Epidermal melanocyte (primary cell): ENCODE measurements around the gene DLG1.
"Not testable (repeated sequence)": the region's sequence is repeated elsewhere in the genome, so short reads cannot be mapped to it uniquely, and the experiment has no call there.

Source experiments
- DNase-seq: peaks from one replicate; pipeline ENCODE4 v3.0.0; 2011; ENCODE audit warnings: low spot score; ENCODE audit not compliant: insufficient read length

DLG1 gene

DNA sequence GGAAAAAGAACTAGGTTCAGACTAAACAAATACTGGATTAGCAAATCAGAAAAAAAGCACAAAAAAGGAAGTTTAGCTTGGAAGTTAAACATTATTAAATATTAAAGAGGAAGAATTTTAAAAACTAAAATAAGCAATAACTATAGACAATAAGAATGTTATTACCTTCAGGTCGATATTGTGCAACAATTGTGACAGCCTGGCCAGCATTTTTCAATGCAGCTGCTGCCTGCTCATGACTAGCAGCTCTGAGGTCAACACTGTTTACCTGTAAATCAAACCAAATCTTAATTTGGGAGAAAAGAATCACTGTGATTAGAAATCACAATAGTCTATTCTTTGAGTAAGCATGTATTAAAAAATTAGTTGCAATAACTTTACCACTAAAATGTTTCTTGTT, 193.7 kb downstream of the DLG1 start:
- no peak for DNase-seq

DNA sequence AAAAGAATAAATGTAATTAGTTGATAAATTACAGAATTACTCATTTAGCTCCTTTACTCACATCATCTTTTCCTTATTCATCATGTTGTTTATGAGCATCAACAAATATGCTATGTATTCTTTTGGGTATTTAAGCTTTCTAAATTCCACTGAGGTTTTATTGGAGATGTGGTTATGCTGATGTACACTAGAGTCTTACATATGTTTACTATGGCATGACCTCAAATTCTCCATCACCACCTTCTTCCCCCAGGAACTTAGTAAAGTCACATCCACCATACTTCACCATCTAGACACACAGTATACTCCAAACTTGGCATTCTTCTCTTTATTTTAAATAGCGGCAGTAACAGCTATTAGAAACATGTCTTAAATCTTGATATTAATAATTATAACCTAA, 194.6 kb downstream of the DLG1 start:
- no peak for DNase-seq

DNA sequence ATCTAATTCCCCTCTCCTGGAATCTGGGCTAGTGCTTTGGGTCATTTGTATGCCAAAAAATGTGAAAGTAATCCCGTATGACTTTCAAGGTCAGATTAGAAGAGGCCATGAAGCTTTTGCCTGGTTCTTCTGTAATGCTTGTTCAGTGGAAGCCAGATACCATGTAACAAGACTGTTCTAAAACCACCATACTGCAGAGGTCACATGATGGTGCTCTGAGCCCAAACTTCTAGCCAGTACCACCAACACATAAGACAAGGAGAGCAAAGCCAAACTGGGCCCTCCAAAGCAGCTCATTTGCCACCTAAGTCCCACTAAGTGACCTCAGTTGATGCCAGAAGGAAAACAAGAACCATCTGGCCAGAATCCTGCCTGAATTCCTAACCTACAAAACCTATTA, 204.5 kb downstream of the DLG1 start:
- DNase-seq: no peak

DNA sequence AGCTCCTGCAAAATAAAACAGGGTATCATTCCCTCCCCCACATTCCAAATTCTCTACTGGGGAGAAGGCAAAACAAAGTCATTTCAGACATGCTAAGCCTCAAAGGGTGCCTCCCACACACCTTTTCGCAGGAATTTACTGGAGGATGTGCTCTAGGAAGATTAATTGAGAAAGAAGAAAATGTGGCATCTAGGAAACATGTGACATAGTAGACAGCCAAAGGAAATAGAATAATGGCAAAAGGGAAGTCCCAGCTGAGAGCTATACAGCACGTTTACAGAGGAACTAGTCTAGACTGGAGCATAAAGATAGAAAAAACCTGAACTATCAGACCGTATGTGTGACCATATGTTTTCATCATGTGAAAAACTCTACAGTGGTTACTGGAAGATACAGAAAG, 210.0 kb downstream of the DLG1 start:
- no peak for DNase-seq

DNA sequence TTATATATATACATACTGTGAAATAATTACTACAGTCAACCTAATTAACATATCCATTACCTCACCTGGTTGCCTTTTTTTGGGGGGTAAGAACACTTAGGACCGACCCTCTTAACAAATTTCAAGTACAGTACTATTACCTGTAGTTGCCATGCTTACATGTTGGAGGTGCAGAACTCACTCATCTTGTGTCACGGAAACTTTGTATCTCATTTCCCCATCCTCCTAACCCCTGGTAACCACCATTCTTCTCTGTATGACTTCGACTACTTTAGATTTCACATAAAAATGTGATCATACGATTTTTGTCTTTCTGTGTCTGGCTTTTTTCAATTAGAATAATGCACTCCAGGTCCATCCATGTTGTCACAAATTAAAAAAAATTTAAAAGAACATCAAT, 213.3 kb downstream of the DLG1 start:
- DNase-seq: no peak

DNA sequence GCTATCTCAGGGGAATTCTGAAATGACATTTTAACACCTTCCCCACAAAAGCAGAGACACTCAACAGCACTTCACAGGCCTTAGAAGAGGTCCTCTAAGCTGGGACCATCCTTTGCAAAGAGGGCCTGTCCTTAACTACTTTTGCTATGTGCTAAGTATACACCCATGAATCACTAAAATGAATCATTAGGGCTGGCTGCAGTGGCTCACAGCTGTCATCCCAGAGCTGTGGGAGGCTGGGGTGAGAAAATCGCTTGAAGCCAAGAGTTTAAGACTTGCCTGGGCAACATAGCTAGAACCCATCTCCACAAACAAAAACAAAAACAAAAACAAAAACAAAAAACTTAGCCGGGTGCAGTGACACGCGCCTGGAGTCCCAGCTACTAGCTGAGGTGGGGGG, 214.9 kb downstream of the DLG1 start:
- DNase-seq: no peak

DNA sequence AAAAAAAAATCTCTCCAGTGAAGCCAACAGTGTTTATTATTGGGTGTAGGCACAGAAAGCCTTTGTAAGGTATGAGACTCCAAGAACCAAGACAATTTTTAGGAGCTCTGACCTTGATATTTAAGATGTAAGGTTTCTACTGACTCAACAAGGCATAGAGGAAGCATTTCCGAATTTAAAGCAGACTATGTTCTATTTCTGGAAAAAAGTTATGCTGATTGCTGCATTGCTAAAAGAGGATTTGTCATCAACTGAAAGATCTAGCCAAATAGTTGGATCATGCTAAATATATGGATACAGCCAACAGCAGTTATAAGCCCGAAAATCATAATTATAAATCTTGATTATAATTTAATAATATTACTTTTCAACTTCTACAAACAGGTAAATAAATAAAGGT, 215.5 kb downstream of the DLG1 start:
- no peak for DNase-seq

DNA sequence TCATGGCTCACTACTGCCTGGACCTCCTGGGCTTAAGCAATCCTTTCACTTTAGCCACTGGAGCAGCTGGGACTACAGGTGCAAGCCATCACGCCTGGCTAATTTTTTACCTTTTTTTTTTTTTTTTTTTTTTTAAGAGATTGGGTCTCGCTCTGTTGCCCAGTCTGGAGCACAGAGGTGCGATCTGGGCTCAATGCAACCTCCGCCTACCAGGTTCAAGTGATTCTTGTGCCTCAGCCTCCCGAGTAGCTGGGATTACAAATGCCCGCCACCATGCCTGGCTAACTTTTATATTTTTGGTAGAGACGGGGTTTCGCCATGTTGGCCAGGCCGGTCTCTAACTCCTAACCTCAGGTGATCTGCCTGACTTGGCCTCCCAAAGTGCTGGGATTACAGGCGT, 218.1 kb downstream of the DLG1 start:
- no peak for DNase-seq

DNA sequence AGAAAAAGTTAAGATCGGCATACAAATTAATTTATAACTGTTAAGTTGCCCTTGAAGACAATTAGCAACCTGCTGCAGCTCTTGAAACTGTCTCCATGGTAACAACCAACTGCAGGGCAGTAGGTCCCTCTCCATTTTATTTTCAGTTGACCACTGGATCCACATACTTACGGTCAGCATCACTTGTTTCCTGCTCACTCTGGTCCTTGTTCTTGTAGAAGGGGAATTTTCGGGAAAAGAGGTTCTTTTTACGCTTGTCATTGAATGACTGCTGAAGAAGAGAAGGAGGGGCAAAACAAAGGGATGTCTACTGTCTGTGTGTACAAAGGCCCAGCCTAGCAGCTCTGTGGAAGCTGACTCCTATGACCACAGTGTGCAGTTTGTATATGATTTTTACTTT, 222.0 kb downstream of the DLG1 start:
- no peak for DNase-seq

DNA sequence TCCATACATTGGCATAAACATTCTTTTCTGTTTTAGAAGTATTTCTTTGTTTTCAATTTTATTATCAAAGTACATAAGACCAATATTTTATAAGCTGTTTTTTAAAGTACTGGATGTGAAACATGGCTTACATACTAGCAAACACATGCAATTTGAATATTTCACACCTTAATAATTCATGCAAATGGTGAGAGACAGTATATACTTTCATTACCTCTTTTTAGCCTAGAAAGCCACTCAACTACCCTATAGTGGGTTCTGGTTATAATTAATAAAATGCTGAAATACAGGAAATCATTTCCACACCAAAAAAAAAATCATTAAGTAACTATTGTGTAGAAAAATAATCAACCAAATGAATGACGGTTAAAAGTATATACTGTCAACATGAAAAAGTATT, 230.3 kb downstream of the DLG1 start:
- no peak for DNase-seq

DNA sequence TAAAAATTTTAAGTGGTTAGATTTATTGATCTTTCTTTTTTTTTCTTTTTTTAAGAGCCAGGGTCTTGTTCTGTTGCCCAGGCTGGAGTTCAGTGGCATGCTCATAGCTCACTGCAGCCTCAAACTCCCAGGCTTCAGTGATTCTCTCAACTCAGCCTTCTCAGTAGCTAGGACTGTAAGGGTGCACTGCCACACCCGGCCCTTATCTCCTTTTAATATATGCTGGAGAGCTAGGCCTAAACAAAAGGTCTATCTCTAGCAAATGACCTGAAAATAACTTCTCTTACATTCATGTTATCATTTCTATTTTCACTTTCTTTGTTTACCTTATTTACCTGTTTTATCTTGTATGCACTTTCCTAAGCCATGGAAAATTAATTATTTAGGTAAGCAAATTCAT, 233.6 kb downstream of the DLG1 start:
- DNase-seq: no peak

DNA sequence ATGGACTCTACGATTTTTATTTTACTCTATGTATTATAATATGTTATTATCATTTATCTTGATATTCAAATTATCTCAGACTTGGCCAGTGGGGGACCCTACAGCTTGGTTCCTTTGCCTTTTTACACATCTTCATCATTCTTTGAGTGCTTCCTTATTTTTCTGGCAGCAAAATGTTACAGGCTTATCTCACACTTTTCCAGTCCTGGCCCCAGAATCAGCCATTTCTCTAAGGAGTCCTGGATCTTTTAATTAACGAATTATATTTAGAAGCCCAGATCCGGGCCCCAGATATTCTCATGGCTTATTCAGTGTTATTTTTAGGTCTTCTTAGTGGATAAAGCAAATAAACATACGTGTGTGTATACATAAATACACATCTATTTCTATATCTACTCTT, 236.0 kb downstream of the DLG1 start:
- DNase-seq: no peak

DNA sequence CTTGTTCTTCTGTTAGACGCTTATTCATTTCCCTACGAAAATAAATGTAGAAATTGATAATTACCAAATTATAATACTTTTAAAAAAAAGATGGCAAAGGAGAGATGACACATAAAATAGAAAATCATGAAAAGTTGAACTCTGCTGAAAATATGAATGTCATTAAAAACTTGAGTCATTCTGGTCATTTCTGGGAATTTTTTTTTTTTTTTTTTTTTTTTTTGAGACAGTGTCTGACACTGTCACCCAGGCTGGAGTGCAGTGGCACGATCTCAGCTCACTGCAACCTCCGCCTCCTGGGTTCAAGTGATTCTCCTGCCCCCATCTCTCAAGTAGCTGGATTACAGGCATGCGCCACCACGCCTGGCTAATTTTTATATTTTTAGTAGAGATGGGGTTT, 246.8 kb downstream of the DLG1 start:
- not testable (repeated sequence) for DNase-seq

DNA sequence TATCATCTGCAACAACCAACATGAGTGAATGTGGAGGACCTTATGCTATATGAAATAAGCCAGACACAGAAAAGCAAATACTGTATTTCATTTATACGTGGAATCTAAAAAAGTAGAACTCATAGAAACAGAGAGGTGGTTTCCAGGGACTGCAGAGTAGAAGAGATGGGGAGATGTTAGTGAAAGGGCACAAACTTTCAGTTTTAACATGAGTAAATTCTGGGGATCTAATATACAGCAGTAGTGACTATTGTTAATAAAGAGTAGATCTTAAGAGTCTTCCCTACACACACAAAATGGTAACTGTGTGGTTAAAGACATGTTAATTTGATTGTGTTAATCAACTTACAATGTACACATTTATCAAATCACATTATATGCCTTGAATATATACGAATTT, 247.9 kb downstream of the DLG1 start:
- no peak for DNase-seq

DNA sequence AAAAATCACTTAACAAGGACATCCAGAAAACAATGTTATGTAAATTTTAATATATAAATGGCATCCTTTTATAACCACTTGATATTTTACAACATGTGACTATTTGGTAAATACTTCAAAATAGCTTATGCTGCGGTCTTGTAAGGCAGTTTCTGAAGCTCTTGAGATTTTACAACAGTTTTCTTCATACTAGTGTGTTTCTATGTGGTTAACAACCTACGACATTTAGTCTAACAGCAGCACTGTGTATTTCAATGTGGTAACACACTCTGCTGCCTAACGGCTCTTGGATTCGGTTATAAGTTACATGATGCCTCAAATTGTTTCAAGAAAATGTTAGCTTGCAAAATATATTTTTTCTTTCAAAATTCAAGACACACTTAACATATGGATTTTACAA, 255.9 kb downstream of the DLG1 start:
- no peak for DNase-seq

DNA sequence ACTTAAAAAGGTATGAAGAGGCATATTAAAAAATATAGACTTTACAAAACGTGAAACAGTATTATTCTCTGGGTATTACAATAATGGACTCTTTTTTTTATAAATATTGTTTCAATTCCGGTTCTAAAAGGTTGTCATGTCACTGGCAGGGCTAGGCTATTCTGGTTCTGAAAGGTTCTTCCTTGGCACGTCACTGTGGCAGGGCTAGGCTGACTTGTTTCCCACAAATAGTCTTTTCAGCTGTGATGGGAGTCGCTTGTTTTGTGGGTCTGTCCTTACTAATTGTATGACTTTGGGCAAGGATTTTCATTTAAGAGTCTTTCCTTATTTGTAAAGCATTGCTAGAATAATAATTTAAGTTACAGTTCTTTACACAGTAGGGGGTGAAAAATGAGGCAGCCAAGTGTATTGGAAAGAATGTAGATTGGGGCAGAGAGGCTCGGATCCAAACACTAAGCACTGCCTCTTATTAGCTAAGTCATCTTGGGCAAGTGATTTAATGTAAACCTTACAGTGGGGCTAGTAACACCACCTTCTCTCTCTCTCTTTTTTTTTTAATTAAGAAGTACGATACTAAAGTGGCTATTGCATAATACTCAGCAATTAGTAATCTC, 256.4 kb downstream of the DLG1 start:
- no peak for DNase-seq

DNA sequence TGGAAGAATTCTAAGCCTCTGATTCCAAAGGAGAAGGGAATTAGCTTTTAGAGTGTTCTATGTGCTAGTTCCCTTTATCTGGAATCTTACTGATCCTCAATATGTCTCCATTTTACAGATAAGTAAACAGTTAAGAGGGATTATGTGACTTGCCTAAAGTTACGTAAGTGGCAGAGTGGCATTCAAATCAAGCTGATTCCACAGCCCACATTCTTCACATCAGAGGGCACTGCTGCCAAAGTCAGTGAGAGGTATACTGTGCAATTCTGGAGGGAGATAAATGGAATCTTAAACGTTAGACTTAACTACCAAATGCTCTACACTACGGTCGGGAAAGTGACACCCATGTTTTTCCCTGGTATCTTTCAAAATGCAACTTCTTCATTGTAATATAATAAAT, 257.8 kb downstream of the DLG1 start:
- DNase-seq: no peak

DNA sequence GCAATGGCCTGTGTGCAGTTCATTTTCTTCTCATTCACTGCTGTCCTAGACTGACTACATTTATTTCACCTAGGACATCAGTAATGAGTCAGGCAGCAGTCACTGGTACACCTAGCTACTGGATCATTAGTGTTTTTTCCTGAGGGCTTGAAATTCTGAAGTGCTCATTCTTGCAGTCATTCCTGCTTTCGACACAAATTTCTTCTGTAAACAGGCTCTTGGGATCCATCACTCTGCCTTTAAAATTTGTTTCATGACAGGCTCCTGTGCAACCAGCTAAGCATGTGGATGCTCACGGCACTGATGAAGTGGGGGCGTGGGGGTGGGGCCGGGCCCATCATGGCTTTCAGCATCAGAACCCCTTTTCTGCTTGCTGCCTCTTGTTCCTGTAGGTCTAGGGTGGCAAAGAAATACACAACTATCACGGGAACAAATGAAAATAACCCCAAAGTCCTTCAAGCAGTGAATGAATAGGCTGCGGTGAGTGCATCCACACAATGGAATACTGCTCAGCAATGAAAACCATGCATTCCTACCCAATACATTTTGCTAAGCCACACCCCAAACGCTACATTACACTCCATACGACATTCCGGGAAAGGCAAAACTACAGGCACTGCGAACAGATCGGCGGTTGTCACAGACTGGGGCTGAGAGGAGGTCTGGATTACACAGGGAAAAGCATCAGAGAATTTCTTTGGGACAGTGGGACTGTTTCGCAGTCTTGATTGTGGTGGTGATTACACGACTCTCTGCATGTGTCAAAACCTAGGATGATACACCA, 259.5 kb downstream of the DLG1 start:
- DNase-seq: no peak

DNA sequence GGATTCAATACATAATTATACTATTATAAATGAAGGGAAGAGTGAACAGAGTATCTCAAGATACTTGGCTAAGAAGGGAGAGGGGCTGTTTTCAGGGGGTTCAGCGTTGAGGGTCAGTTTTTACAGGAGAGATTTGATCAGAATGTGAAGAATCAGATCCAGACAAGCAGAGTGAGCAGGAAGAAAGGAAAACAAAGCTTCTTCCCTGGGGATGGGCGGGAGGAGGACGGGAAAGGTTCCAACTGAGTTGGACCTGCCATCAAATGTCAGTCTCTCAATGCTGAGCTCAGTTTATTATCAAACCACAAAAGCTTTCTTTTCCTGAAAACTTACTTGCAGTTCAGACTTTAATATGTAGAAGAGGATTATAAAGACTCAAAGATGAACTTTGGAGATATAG, 262.8 kb downstream of the DLG1 start:
- no peak for DNase-seq

DNA sequence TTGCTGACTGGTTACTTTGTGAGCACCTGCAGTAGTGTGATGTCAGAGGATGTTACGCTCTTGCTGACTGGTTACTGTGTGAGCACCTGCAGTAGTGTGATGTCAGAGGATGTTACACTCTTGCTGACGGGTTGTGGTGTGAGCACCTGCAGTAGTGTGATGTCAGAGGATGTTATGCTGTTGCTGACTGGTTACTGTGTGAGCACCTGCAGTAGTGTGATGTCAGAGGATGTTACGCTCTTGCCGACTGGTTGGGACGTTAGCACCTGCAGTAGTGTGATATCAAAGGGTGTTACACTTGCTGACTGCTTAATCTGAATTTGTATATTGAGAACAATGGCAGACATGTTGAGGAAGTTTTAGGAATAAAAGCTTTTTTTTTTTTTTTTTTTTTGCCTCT, 263.6 kb downstream of the DLG1 start:
- DNase-seq: not testable (repeated sequence)

DNA sequence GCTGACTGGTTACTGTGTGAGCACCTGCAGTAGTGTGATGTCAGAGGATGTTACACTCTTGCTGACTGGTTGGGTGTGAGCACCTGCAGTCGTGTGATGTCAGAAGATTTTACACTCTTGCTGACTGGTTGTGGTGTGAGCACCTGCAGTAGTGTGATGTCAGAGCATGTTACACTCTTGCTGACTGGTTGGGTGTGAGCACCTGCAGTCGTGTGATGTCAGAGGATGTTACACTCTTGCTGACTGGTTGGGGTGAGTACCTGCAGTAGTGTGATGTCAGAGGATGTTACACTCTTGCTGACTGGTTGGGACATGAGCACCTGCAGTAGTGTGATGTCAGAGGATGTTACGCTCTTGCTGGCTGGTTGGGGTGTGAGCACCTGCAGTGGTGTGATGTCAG, 264.6 kb downstream of the DLG1 start:
- DNase-seq: not testable (repeated sequence)

DNA sequence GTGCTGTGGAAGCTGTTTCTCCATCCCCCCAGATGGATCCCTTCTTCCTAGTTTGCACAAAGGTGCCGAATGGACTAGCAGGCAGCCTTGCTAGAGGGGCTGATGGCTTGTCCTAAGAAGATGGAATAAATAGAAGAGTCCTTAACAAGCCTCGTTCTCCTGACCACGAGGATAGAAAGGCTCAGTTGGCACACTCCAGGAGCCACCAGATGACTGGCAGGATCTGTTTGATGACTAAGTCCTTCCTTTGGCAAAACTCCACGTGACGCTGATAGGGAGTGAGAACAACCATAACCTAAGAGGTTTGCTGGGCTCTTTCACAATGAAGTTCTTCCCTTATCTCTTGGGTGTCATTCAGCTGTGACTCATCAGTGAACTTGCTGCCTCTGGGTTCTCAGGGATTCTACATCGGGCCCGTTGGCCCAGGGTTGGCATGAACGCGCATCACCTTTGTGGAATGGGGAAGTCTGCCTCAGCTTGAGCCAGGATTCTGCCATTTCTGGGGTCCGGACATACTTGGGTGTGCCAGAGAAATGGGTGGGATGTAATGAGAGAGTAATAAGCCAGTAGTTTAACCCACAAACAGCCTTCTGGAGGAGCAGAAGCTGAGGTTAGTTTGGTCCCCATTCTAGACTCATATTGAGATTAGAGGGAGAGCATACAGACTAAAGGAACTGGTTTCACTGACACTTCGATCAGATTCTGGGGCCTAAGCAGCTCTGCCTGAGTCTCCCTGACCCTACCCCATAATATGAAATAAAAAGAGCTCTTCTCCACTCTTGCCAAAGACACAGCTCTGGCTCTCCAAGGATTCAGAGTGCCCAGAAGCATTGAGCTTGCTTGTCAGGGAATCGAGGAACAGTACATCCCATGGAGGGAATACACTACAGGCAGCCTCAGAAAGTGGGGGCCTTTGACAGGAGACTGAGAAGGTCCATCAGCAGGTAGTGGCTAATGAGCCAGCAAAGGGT, 266.8 kb downstream of the DLG1 start:
- peak; percentile 54 for DNase-seq
